CD4-positive, alpha-beta T cell treated with Interleukin-6 for 4 hours (primary cell): ENCODE data around the gene ARHGEF4.

ENCODE experiments used
- DNase-seq: peaks from one replicate; pipeline ENCODE4 v3.0.0-alpha.2; 2020; ENCODE audit warnings: mixed read lengths

Gene ARHGEF4

GRCh38 chr2:130834931-130835765 lies 1.6 kb upstream of the ARHGEF4 start:
- no peak for DNase-seq

- DNase-seq = no peak
These were observed 1.0 kb upstream of the ARHGEF4 start for GRCh38 chr2:130835766-130836015.

- DNase-seq = no peak
These were observed 579 bp downstream of the ARHGEF4 start for GRCh38 chr2:130837175-130837810.

GRCh38 chr2:130837811-130838565 lies 1.3 kb downstream of the ARHGEF4 start:
- no peak for DNase-seq

GRCh38 chr2:130839011-130839780 lies 2.5 kb downstream of the ARHGEF4 start:
- DNase-seq = no peak

GRCh38 chr2:130840506-130840905 lies 3.8 kb downstream of the ARHGEF4 start:
- DNase-seq = no peak

- DNase-seq = no peak
These were observed 5.1 kb downstream of the ARHGEF4 start for GRCh38 chr2:130841741-130842365.

GRCh38 chr2:130842770-130843169 lies 6.1 kb downstream of the ARHGEF4 start:
- no peak for DNase-seq

GRCh38 chr2:130843321-130843985 lies 6.7 kb downstream of the ARHGEF4 start:
- no peak for DNase-seq

- no peak for DNase-seq
These were observed 7.4 kb downstream of the ARHGEF4 start for GRCh38 chr2:130844161-130844560.

GRCh38 chr2:130845505-130846085 lies 8.9 kb downstream of the ARHGEF4 start:
- DNase-seq = no peak

GRCh38 chr2:130846233-130846632 lies 9.5 kb downstream of the ARHGEF4 start:
- no peak for DNase-seq

- DNase-seq = no peak
These were observed 10.1 kb downstream of the ARHGEF4 start for GRCh38 chr2:130846686-130847375.

- no peak for DNase-seq
These were observed 11.2 kb downstream of the ARHGEF4 start for GRCh38 chr2:130847776-130848525.

- no peak for DNase-seq
These were observed 12.0 kb downstream of the ARHGEF4 start for GRCh38 chr2:130848526-130849210.

GRCh38 chr2:130849896-130850787 lies 13.4 kb downstream of the ARHGEF4 start:
- DNase-seq = no peak

- DNase-seq = no peak
These were observed 14.3 kb downstream of the ARHGEF4 start for GRCh38 chr2:130850788-130851623.
